ENCODE results near the gene ACTL7B.
"Not testable (repeated sequence)": the region's sequence is repeated elsewhere in the genome, so short reads cannot be mapped to it uniquely, and the experiment has no call there.

The ACTL7B gene

DNA sequence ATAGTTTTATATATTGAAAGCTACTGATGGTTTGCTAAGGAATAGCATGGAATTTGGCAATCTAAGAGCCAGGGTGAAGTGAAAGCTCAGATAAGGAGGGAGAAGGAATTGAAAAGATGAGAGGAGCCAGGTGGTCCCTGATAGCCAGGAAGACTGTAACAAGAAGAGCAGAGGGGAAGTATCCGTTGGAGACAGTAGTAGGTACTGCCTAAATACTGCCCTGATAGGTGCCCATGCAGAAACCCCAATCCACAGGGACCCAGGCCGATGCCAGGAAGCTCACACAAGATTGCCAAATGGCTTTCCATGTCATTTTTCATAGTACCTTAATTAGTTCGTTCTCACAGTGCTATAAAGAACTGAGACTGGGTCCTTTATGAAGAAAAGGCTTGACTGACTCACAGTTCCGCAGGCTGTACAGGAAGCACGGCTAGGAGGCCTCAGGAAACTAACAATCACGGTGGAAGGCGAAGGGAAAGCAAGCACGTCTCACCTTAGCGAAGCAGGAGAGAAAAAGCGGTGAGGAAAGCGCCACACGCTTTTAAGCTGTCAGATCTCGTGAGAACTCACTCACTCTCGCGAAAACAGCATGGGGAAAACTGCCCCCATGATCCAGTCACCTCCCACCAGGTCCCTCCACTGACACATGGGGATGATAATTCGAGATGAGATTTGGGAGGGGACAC is 13.0 kb downstream of the ACTL7B start:
- no peak for DNase-seq

GRCh38 chr9:108839561-108839960 is 16.2 kb downstream of the ACTL7B start:
- DNase-seq = not testable (repeated sequence)

- no peak for DNase-seq
Observed at GRCh38 chr9:108838017-108838416, 17.8 kb downstream of the ACTL7B start.

DNA sequence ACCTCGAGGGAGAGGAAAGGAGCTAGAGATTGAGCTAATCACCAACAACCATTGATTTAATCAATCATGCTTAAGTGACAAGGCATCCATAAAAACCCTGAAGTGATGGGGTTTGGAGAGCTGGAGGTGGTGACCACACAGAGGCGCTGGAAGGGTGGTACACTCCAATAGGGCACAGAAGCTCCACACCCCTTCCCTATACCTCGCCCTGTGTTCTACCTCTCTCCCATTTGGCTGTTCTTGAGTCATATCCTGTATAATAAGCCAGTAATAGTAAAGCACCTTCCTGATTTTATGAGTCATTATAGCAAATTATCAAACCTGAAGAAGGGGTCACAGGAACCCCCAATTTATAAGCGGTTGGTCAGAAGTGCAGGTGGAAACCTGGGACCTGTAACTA is 18.3 kb downstream of the ACTL7B start:
- DNase-seq = no peak

GRCh38 chr9:108836781-108837180 is 19.0 kb downstream of the ACTL7B start:
- no peak for DNase-seq

- no peak for DNase-seq
Observed at GRCh38 chr9:108836319-108836718, 19.5 kb downstream of the ACTL7B start.

- no peak for DNase-seq
Observed at GRCh38 chr9:108835831-108836230, 20.0 kb downstream of the ACTL7B start.

- no peak for DNase-seq
Observed at GRCh38 chr9:108834959-108835665, 20.7 kb downstream of the ACTL7B start.

DNA sequence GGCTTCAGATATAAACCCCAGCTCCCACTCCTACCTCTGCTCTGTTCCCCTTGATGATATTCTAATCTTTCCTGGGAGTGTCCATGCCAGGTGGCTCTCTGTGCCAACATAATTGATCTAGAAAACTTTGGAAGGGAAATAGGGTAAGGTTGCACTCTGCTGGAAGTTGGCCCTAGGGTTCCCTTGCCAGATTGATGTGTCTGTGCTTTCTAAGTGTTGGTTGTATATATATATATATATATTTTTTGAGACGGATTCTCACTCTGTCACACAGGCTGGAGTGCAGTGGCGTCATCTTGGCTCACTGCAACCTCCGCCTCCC is 23.6 kb downstream of the ACTL7B start:
- no peak for DNase-seq

GRCh38 chr9:108831496-108832178 is 24.1 kb downstream of the ACTL7B start:
- DNase-seq = no peak

DNA sequence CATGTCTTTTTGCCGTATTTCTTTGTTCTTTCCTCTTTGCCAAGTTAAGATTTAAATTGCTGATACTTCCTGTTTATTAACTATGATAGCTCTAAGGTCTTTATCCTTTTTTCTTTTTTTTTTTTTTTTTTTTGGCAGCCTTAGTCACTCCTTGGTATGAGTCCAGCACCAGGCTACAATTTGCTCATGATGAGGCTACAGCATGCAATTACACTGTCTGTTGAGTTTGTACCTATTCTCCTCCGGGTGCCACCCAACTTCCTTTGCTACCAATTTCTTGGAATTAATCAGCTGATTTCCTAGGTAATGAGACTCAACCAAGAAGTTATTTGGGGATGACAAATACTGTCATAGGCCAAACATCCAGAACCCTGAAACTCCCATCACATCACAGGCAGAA is 25.5 kb downstream of the ACTL7B start:
- DNase-seq = no peak

GRCh38 chr9:108823829-108824228 is 32.0 kb downstream of the ACTL7B start:
- no peak for DNase-seq

- no peak for DNase-seq
Observed at GRCh38 chr9:108816037-108816436, 39.7 kb downstream of the ACTL7B start.

GRCh38 chr9:108815156-108815555 is 40.6 kb downstream of the ACTL7B start:
- no peak for DNase-seq

GRCh38 chr9:108813951-108814601 is 41.7 kb downstream of the ACTL7B start:
- DNase-seq = no peak

GRCh38 chr9:108812396-108813025 is 43.3 kb downstream of the ACTL7B start:
- no peak for DNase-seq

GRCh38 chr9:108811944-108812343 is 43.8 kb downstream of the ACTL7B start:
- DNase-seq = no peak

- DNase-seq = no peak
Observed at GRCh38 chr9:108809269-108809668, 46.5 kb downstream of the ACTL7B start.
